ENCODE measurements around the gene TFPI.

DNA sequence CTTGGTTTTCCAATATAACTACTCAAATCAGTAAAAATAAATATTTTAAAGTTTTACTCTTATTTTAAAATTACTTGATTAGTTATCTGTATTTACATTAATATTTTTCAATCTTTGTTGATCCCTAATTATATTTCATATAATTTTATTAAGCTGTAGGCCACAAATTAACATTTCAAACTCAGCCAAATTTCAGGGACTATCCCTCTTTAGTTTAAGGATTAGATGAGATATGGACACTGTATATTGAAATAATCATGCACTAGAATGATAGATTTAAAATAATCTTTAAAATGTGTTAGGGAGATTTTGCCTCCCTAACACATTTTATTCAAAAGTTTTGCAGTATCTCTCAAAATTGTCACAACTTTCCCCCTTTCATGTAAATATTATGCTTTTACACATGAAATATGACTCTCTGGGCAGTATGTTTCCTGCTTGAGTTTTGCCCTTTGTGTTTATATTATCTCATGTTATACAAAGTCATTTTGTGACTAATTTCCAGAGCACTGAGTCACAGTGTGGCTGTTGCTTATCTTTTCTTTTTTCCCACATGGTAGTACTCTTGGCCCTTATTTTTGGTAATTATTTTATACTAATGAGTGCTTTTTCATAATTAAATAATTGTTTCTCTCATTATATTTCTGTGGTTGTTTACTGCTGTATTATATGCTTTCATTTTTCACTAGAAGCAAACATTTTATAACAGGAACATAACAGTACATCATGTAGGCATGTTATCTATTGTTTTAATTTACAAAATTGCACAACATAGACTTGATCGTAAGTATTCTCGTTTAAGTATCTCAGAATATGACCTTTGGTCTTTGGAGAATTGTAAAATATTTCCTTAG, 1.2 kb downstream of the TFPI start:
- TF ChIP-seq, protein P1, sequence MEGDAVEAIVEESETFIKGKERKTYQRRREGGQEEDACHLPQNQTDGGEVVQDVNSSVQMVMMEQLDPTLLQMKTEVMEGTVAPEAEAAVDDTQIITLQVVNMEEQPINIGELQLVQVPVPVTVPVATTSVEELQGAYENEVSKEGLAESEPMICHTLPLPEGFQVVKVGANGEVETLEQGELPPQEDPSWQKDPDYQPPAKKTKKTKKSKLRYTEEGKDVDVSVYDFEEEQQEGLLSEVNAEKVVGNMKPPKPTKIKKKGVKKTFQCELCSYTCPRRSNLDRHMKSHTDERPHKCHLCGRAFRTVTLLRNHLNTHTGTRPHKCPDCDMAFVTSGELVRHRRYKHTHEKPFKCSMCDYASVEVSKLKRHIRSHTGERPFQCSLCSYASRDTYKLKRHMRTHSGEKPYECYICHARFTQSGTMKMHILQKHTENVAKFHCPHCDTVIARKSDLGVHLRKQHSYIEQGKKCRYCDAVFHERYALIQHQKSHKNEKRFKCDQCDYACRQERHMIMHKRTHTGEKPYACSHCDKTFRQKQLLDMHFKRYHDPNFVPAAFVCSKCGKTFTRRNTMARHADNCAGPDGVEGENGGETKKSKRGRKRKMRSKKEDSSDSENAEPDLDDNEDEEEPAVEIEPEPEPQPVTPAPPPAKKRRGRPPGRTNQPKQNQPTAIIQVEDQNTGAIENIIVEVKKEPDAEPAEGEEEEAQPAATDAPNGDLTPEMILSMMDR (IDR thresholded peaks at IDR 0.05; ENCODE audit: borderline replicate concordance, extremely low read depth, low read length, poor library complexity, severe bottlenecking): no peak
- no peak for TF ChIP-seq EZH2 (IDR thresholded peaks at IDR 0.05; ENCODE audit: borderline replicate concordance, low read depth, low read length, severe bottlenecking)

All from DND-41 (cell line).